Measurements from ENCODE around the gene CHTOP.
A peak's percentile ranks its signal among the peaks of the same experiment; 100 is the strongest.

GRCh38 chr1:153608742-153609584 lies 24.9 kb upstream of the CHTOP start:
- no peak for TF ChIP-seq RAD21 (IDR thresholded peaks at IDR 0.05; ENCODE audit: low read length)
- no peak for TF ChIP-seq CTCF (conservative IDR thresholded peaks at IDR 0.05; ENCODE audit: low read depth, low read length)
- TF ChIP-seq BHLHE40 (IDR thresholded peaks at IDR 0.05; ENCODE audit: low read depth, low read length), result peak; percentile 55
- TF ChIP-seq POLR2A (IDR thresholded peaks at IDR 0.05; ENCODE audit: low read depth, low read length), result peak; percentile 77
- no peak for TF ChIP-seq CEBPB (IDR thresholded peaks at IDR 0.05; ENCODE audit: low read depth, low read length)
- no peak for TF ChIP-seq ELK1 (IDR thresholded peaks at IDR 0.05; ENCODE audit: borderline replicate concordance, low read depth, low read length)
- TF ChIP-seq RFX5 (IDR thresholded peaks at IDR 0.05; ENCODE audit: low read depth, low read length), result no peak
- TF ChIP-seq FOS (IDR thresholded peaks at IDR 0.05; ENCODE audit: low read depth, low read length), result peak; percentile 79
